ENCODE data around the gene ZNF565. TPM values are rescaled to one million over a fixed set of nuclear protein-coding genes. Genes with fewer than 3 reads are reported as not detected.
"Not testable (repeated sequence)": the region's sequence is repeated elsewhere in the genome, so short reads cannot be mapped to it uniquely, and the experiment has no call there.

ZNF565 gene
- total RNA-seq, 1 experiment from 2014 or later = 3.8 TPM

DNA sequence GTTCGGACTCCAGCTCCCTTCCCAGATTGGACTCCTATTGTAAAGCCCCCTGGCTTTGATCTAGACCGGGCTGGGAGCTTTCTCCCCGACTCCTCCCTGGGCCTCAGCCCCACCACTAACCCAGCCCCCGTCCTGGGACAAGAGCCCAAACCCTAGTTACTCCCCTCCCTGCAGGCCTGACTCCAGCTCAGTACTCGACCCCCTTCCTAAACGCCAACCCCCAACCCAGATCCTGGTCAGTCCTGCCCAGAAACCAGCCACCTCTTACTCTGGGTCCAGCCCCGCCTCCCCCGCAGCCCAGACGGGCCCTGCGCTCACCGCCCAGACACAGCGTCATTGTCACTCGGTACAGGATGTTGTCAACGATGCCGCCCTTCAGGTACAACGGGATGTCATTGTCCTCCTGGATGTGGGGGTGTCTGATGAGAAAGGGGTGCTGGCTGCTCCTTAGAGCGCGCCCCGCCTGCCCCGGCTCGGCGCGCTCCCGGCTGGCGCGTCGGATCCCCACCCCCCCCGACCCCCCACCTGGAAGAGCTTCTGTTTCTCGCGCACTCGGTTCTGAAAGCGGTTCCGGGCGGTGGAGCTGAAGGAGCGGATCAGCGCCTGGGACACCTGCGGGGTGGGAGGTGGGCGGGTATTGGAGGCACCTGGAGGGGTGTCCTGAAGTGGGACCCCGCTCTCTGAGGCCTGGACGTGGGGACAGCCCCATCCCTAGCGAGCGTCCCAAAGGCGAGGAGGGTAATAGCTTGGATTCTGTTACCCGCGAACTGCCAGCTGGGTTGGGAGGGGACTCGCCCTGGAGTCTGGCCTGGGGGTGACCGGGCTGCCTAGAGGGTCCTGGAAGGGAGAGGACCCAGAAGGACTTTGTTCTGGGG, 63.1 kb downstream of the ZNF565 start:
- no peak for DNase-seq (ENCODE audit: low spot score)

DNA sequence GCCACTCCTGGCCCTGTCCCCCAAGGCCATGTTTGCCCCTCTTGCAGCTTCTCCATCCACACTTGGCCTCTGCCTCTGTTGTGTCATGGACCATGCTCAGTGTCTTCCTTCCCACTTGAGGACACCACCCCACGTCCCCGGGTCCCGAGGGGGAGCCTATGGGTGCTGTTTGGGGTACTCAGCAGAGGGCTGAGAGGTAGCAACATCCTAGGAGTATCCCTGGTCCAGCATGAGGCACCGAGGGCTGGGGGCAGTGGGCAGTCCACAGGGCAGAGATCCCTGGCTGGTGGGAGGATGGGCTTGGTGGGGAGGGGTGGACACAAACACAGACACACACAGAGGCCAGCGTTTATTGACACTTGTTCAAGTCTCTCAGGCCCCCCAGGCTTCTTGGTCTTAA, 63.9 kb downstream of the ZNF565 start:
- no peak for DNase-seq (ENCODE audit: low spot score)

DNA sequence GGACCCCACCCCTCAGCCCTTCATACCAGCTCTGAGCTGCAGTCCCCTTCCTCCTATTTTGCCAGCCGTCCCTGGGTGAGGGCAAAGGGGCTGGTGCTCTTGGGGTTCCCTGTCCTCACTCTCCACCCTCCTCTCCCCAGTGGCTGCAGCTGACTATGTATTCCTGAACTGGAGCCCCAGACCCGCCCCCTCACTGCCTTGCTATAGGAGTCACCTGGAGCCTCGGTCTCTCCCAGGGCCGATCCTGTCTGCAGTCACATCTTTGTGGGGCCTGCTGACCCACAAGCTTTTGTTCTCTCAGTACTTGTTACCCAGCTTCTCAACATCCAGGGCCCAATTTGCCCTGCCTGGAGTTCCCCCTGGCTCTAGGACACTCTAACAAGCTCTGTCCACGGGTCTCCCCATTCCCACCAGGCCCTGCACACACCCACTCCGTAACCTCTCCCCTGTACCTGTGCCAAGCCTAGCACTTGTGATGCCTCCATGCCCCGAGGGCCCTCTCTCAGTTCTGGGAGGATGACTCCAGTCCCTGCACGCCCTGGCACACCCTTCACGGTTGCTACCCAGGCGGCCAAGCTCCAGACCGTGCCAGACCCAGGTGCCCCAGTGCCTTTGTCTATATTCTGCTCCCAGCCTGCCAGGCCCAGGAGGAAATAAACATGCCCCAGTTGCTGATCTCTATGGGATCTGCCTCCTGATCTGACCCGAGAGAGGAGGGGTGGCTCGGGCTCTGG, 64.6 kb downstream of the ZNF565 start:
- no peak for DNase-seq (ENCODE audit: low spot score)

DNA sequence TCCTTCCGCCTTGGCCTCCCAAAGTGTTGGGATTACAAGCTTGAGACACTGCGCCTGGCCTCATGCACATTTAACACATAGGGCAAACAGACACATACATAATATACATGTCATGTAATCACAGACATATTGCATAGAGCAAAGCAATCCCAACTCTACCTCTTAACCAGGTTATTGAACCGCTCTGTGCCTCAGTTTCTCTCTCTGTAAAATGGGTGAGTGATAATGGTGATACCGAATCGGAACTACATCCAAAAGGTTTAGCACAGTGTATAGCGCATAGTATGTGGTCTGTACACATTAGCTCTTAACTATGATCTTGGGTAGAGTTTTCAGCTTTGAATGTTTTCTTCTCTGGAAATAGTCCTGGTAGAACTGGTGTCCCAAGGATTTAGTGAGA, 69.8 kb downstream of the ZNF565 start:
- no peak for DNase-seq (ENCODE audit: low spot score)

DNA sequence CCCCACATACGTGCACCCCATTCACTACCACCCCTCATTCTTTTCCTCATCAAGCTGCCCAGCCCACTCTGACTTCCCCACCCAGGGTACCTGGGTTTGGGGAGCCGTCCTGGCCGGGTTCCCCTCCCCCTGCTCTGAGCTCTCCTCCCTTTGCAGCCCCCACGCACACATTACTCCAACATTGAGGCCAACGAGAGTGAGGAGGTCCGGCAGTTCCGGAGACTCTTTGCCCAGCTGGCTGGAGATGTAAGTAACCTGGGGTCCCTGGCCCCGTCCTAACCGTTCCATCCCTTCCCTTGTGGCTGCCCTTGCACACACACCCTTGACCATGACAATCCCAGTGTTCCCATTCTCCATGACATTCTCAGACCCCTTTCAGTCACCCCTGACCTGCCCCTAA, 72.0 kb downstream of the ZNF565 start:
- DNase-seq (ENCODE audit: low spot score) = no peak

DNA sequence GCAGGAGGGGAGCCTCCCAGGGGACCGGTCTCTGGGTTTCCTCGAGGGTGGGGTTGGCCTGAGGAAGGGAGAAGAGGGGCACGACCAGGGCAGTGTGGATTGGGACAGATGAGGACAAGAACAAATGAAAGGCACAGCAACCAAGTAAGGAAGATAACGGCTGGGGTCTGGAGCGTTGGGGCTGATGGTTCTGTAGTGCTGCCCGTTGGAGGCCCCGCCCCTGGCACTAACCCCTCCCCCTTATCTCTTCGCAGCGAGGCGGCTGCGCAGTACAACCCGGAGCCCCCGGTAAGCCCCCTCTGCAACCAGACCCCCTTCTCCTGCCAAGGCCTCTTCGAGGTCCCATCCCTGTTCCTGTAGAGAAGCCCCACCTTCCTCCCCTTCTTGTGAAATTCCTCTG, 72.4 kb downstream of the ZNF565 start:
- no peak for DNase-seq (ENCODE audit: low spot score)

DNA sequence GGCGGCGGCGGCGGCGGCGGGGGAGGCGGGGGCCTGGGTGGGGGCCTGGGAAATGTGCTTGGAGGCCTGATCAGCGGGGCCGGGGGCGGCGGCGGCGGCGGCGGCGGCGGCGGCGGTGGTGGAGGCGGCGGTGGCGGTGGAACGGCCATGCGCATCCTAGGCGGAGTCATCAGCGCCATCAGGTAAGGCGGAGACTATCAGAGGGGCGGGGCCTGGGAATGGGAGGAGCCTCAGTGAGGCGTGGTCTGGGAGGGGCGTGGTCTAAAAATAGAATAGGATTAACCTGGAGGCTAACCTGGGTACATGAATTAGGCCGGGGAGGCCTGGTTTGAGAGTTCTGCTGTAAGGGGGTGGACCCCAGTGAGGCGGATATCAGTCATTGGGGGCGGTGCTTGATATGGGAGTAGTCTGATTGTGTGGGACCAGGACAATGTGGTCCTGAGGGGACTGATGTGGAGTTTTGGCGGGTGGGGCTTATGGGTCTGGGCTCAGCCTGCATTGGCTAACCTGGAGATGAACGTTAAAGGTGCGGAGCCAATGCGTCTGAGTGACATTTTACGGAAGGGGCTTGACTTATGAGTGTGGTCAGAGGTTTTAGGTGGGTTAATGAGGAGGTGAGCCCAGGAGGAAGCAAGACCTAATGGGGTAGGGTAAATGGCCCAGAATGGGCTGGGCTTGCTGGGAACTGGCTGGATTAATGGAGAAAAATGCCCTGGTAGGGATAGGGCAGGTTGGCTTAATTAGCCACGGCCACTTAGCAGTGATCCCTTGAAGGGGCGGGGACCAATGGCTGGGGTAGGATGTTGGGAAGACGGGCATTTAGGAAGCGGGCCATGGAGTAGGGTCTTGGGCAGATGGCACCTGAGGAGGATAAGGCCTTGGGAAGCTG, 73.2 kb downstream of the ZNF565 start:
- DNase-seq (ENCODE audit: low spot score) = peak; percentile 86

DNA sequence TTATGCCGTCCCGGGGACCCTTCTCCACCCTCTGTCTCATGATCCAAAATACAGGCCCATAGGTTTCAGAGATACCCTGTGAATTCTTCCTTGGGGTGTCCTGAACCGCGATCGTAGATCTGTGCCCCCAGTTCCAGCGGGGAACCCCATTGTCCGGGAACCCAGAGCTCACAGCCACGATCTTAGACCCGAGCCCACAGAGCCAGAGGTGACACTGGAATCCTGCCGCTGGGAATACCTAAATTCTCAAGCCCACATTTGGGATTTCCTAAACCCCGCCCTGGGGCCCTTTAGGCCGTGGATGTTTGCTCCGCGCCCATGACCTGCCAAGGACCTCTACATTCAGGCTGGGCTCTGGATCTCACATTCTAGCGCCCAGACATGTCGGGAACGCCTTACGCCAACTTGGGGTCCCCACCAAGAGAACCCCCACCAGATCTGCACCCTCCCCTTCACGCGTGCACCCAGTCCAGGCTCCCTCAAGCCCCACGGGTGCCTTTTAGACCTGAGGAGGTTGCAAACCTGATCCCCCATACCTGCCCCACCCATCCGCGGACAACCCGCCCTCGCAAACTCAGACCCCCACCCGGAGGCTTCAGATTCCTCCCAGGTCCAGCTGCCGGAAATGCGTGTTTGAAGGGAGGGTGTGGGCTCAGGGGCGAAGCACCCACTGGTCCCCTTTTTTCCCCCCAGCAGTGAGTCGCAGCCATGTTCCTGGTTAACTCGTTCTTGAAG, 74.0 kb downstream of the ZNF565 start:
- peak; percentile 74 for DNase-seq (ENCODE audit: low spot score)

DNA sequence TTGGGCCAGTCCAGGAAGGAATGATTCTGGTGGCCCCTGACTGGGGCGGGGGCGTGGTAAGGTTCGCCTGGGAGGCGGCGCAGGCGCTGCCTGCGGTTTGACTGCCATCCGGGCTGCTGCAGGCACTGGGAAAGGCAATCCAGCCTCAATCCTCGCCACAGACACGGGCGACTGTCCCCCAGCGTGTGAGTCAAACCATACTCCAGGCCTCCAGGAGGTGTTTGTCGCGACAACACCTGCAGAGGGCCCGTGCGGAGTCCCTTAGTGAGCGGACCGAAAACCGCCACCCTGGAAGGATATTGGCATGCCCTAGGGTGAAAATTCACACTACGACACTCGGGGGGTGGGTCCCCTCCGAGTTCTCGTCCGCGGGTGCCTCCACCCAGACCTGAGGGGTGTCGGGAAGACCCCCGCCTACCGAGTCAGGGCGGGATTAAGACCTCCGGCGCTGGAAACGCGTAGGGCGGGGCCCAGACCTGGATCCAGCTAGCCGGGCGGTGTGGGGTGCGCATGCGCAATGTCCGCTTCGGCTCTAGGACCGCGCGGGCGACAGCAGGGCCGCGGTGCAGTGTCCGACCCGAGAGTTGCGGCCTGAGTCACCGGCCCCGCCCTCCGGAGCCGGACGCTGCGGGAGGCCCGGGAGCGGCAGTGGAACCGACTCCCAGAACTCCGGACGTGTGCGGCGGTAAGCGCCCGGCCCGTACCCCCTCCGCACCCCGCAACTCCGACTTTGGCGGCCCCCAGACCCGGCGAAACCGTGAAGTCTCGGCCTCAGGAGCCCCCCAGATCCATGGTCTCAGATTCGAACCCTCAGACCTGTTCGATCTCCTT, 74.8 kb downstream of the ZNF565 start, which contains the start of gene CAPNS1:
Gene CAPNS1 (plus strand): TSS at position 594 of the 831 bp plus-strand sequence. CDS start 946 bp downstream, outside the sequence.
- peak; percentile 99 for DNase-seq (ENCODE audit: low spot score)

DNA sequence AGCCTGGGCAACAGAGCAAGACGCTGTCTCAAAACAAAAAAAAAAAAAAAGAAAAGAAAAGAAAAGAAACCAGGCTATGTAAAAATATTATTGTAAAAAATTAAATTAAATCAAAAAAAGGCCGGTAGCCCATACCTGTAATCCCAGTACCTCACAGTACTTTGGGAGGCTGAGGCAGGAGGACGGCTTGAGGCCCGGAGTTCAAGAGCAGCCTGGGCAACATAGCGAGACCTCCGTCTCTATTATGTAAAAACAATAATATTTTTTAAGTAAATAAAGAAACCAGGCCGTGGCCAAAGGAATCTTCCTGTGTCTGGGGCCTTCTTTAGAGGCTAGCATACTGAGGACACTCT, 75.4 kb downstream of the ZNF565 start:
- DNase-seq (ENCODE audit: low spot score) = no peak

DNA sequence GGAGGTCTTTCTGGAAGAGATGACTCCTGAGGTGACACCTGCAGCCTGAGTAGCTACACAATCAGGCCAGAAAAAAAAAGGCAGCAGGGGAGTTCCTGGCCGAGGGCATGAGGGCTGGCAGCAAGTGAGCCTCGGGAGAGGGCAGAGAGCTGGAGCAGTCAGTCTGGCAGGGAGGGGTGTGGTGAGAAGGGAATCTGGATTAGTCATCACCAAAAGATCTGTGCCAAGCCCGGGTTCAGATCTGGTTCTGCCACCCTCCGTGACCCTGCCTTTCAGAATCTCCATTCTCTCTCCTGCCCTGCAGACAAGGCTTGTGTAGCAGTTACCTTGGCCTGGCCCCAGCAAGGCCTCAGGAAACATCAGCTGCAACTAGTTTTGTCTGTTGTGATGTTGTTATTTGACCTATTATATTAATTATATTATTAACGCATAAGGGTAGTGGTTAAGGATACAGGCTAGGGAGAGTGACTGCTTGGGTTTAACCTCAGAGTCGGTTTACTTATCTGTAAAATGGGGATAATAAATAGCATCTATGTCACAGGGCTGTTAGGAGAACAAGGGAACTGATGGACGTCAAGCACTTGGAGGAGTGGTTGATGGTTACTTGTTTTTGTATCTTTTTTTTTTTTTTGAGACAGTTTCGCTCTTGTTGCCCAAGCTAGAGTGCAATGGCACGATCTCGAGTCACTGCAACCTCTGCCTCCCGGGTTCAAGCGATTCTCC, 77.3 kb downstream of the ZNF565 start:
- peak; percentile 96 for DNase-seq (ENCODE audit: low spot score)

DNA sequence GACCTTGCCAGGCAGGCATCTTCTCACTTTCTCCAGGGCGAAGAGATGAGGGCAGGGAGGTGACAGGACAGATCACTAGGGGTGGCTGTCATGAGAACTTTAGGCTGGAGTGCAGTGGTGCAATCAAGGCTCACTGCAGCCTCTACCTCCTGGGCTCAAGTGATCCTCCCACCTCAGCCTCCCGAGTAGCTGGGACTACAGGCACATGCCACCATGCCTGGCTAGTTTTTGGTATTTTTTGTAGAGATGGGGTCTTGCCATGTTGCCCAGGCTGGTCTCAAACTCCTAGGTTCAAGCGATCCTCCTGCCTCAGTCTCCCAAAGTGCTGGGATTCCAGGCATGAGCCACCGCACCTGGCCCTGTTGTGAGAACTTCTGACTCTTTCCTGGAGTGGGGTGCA, 79.6 kb downstream of the ZNF565 start:
- DNase-seq (ENCODE audit: low spot score) = not testable (repeated sequence)

Other genes starting within 250 kb of the ZNF565 start
- gene SDHAF1, start 219.5 kb downstream of the ZNF565 start, total RNA-seq (2014; rRNA removed; shearing (Covaris generic)) = 40.4 and 61.9 TPM in 2 replicates
- 0.60 and 0.94 TPM in 2 replicates for gene SYNE4, start 205.9 kb downstream of the ZNF565 start, total RNA-seq (2014; rRNA removed; shearing (Covaris generic))
- 47.7 and 63.7 TPM in 2 replicates for gene ALKBH6, start 200.5 kb downstream of the ZNF565 start, total RNA-seq (2014; rRNA removed; shearing (Covaris generic))
- 1.9 and 3.8 TPM in 2 replicates for gene CLIP3, start 181.8 kb downstream of the ZNF565 start, total RNA-seq (2014; rRNA removed; shearing (Covaris generic))
- gene THAP8, start 160.4 kb downstream of the ZNF565 start, total RNA-seq (2014; rRNA removed; shearing (Covaris generic)) = 1.9 and 6.3 TPM in 2 replicates
- 21.5 and 21.9 TPM in 2 replicates for gene WDR62, start 159.8 kb downstream of the ZNF565 start, total RNA-seq (2014; rRNA removed; shearing (Covaris generic))
- not detected in 2 replicates for gene OVOL3, start 103.5 kb downstream of the ZNF565 start, total RNA-seq (2014; rRNA removed; shearing (Covaris generic))
- 192 and 193 TPM in 2 replicates for gene POLR2I, start 99.8 kb downstream of the ZNF565 start, total RNA-seq (2014; rRNA removed; shearing (Covaris generic))
- 509 and 536 TPM in 2 replicates for gene TBCB, start 99.2 kb downstream of the ZNF565 start, total RNA-seq (2014; rRNA removed; shearing (Covaris generic))
- 462 and 482 TPM in 2 replicates for gene CAPNS1, start 74.6 kb downstream of the ZNF565 start, total RNA-seq (2014; rRNA removed; shearing (Covaris generic))
- not detected in 2 replicates for gene COX7A1, start 62.2 kb downstream of the ZNF565 start, total RNA-seq (2014; rRNA removed; shearing (Covaris generic))
- gene ZNF146, start 441 bp upstream of the ZNF565 start, total RNA-seq (2014; rRNA removed; shearing (Covaris generic)) = 111 and 163 TPM in 2 replicates
- gene ZFP14, start 164.5 kb upstream of the ZNF565 start, total RNA-seq (2014; rRNA removed; shearing (Covaris generic)) = 1.5 and 2.2 TPM in 2 replicates
- gene ZFP82, start 204.0 kb upstream of the ZNF565 start, total RNA-seq (2014; rRNA removed; shearing (Covaris generic)) = 0.88 and 3.7 TPM in 2 replicates

Measured in H4 (cell line).